K562 (cell line): ENCODE data around the gene CHRM4. TPM values are rescaled to one million over a fixed set of nuclear protein-coding genes. Genes with fewer than 3 reads are reported as not detected.

ENCODE experiments used
- CBFA2T2 ChIP-seq: fragments of 450-650 bp; conservative IDR thresholded peaks from 2 replicates; pipeline ENCODE4 v1.6.1; 2017; ENCODE audit warnings: mild to moderate bottlenecking
- CLOCK ChIP-seq: fragments of 250-450 bp; sonication (Bioruptor Pico); IDR thresholded peaks from 2 replicates; pipeline ENCODE4 v1.4.0; 2020; ENCODE audit warnings: mild to moderate bottlenecking, moderate library complexity, borderline replicate concordance
- CREB1 ChIP-seq, 2 experiments: sonication (generic) in 1 of 2; formaldehyde crosslinking in 1 of 2; IDR thresholded peaks; 2 replicates each; pipeline versions ENCODE4 v1.6.1 to v1.8.0; 2012 to 2022; ENCODE audit warnings: inconsistent platforms in 1 of 2, mild to moderate bottlenecking in 1 of 2, missing genetic modification reagents in 1 of 2, moderate library complexity in 1 of 2
- CREM ChIP-seq: IDR thresholded peaks from 2 replicates; pipeline ENCODE4 v1.6.1; 2014; ENCODE audit warnings: antibody characterized with exemption, low read depth
- FOXP4 ChIP-seq: sonication (generic); formaldehyde crosslinking; IDR thresholded peaks from 2 replicates; pipeline ENCODE4 v1.8.0; 2022; ENCODE audit warnings: mild to moderate bottlenecking, missing genetic modification reagents, borderline replicate concordance
- GABPA ChIP-seq: fragments of 200-800 bp; sonication (Bioruptor generic); conservative IDR thresholded peaks from 2 replicates; pipeline ENCODE4 v1.6.1; 2016; ENCODE audit warnings: low read depth, missing genetic modification characterization, missing compliant biosample characterization
- GABPB1 ChIP-seq: sonication (generic); formaldehyde crosslinking; IDR thresholded peaks from 2 replicates; pipeline ENCODE4 v1.8.0; 2022; ENCODE audit warnings: mild to moderate bottlenecking, missing genetic modification reagents
- KLF10 ChIP-seq: fragments of 250-450 bp; sonication (Bioruptor Pico); IDR thresholded peaks from 2 replicates; pipeline ENCODE4 v1.6.1; 2021; ENCODE audit warnings: matching md5 sums
- LARP7 ChIP-seq: fragments of 450-650 bp; IDR thresholded peaks from 2 replicates; pipeline ENCODE4 v1.6.1; 2016
- MAX ChIP-seq: sonication (generic); formaldehyde crosslinking; IDR thresholded peaks from 2 replicates; pipeline ENCODE4 v1.9.0; 2022; ENCODE audit warnings: mild to moderate bottlenecking, missing genetic modification reagents
- MED1 ChIP-seq: sonication (generic); formaldehyde crosslinking; IDR thresholded peaks from 2 replicates; pipeline ENCODE4 v1.8.1; 2023; ENCODE audit warnings: missing genetic modification reagents, borderline replicate concordance
- MEIS2 ChIP-seq: fragments of 450-650 bp; IDR thresholded peaks from 2 replicates; pipeline ENCODE4 v1.6.1; 2014; ENCODE audit warnings: mild to moderate bottlenecking; ENCODE audit not compliant: partially characterized antibody
- MIER1 ChIP-seq: fragments of 450-650 bp; IDR thresholded peaks from 2 replicates; pipeline ENCODE4 v1.6.1; 2016; ENCODE audit warnings: antibody characterized with exemption, mild to moderate bottlenecking, low read depth
- MYC ChIP-seq, 2 experiments: fragments of 250-450 bp in 1 of 2; sonication (Bioruptor Pico) in 1 of 2; IDR thresholded peaks; 2 replicates each; pipeline versions ENCODE4 v1.5.1 to v1.6.1; 2012 to 2021; ENCODE audit warnings: low read depth in 2 of 2, borderline replicate concordance in 1 of 2, improper control_type of control experiment in 1 of 2, low read length in 1 of 2, mild to moderate bottlenecking in 1 of 2, moderate library complexity in 1 of 2
- NFATC3 ChIP-seq: fragments of 450-650 bp; IDR thresholded peaks from 2 replicates; pipeline ENCODE4 v1.6.1; 2017; ENCODE audit warnings: mild to moderate bottlenecking
- NRF1 ChIP-seq, 2 experiments: fragments of 450-650 bp; IDR thresholded peaks in 1 of 2; conservative IDR thresholded peaks in 1 of 2; 2 replicates each; pipeline ENCODE4 v1.6.1; 2014; ENCODE audit warnings: mild to moderate bottlenecking in 2 of 2
- SMAD1 ChIP-seq: fragments of 150-350 bp; IDR thresholded peaks from 2 replicates; pipeline ENCODE4 v1.6.1; 2014; ENCODE audit warnings: low read length, low read depth; ENCODE audit not compliant: partially characterized antibody
- SREBF2 ChIP-seq: sonication (generic); formaldehyde crosslinking; IDR thresholded peaks from 2 replicates; pipeline ENCODE4 v1.4.0; 2020; ENCODE audit warnings: mild to moderate bottlenecking, missing genetic modification reagents
- ZNF165 ChIP-seq: fragments of 250-450 bp; sonication (Bioruptor Pico); IDR thresholded peaks from 2 replicates; pipeline ENCODE4 v1.4.0; 2020; ENCODE audit warnings: borderline replicate concordance
- ZNF354B ChIP-seq: fragments of 250-450 bp; sonication (Bioruptor Pico); IDR thresholded peaks from 2 replicates; pipeline ENCODE4 v1.4.0; 2020
- ZNF551 ChIP-seq: fragments of 250-450 bp; sonication (Bioruptor Pico); IDR thresholded peaks from 2 replicates; pipeline ENCODE4 v1.5.0; 2021; ENCODE audit warnings: mild to moderate bottlenecking, moderate library complexity
- ZNF764 ChIP-seq: fragments of 250-450 bp; sonication (Bioruptor Pico); IDR thresholded peaks from 2 replicates; pipeline ENCODE4 v1.4.0; 2020; ENCODE audit warnings: low read depth, mild to moderate bottlenecking, moderate library complexity
- ZNF79 ChIP-seq: fragments of 250-450 bp; sonication (Bioruptor Pico); IDR thresholded peaks from 2 replicates; pipeline ENCODE4 v1.4.0; 2020; ENCODE audit warnings: low read depth, mild to moderate bottlenecking, moderate library complexity
- polyA plus RNA-seq, 8 experiments: library from polyadenylated mRNA; depleted of rRNA in 4 of 8; stranded (reverse) in 5 of 8; unstranded in 3 of 8; fragments of >200 nt; fragmentation: Nextera tagmentation in 2 of 8; fragmentation: Illumina TruSeq in 1 of 8; extraction: Ambion mirVana in 2 of 8; extraction: Trizol in 1 of 8; gene quantifications; 2 replicates each; pipeline versions ENCODE4 v1.2.1 to v1.2.3, GENCODE V29; 2011 to 2014; ENCODE audit warnings: inconsistent platforms in 1 of 8, missing spikeins in 1 of 8
- total RNA-seq, 7 experiments: library from RNA; depleted of rRNA in 6 of 7; stranded (reverse); fragments of >200 nt in 6 of 7; fragmentation: Illumina TruSeq in 2 of 7; extraction: Trizol in 2 of 7; gene quantifications; 2 replicates each; pipeline versions ENCODE4 v1.2.1 to v1.2.3, GENCODE V29; 2011 to 2021; ENCODE audit warnings: low replicate concordance in 1 of 7

The CHRM4 gene
- total and polyA plus RNA-seq, 9 of the 15 experiments (the other 6 are each of a cell fraction or from before 2014, with no cell fraction given), result 0.22 to 1.3 (median 0.40) TPM; not detected in 2

- no peak for TF ChIP-seq CLOCK (CRISPR knock-in tag)
- no peak for TF ChIP-seq GABPA
- no peak for TF ChIP-seq LARP7
- no peak for TF ChIP-seq KLF10
- TF ChIP-seq CREB1 (IDR thresholded peaks at IDR 0.05), result peak; percentile 8; the same call in 1 of the 2 replicates
- TF ChIP-seq CREB1 (CRISPR knock-in tag; IDR thresholded peaks at IDR 0.05), result no peak
- no peak for TF ChIP-seq SREBF2 (CRISPR knock-in tag)
- TF ChIP-seq ZNF79 (CRISPR knock-in tag), result no peak
- peak; percentile 68 for TF ChIP-seq GABPB1 (CRISPR knock-in tag)
- no peak for TF ChIP-seq ZNF551 (CRISPR knock-in tag)
- 0 out of 2 replicates have a peak, but pooled peaks have one; percentile 52 for TF ChIP-seq MIER1
- no peak for TF ChIP-seq ZNF354B (CRISPR knock-in tag)
- TF ChIP-seq CREM, result no peak
- TF ChIP-seq NFATC3, result no peak
- TF ChIP-seq FOXP4, result 0 out of 2 replicates have a peak, but pooled peaks have one; percentile 39
- peak; percentile 19 to 29; a peak in 1 of 4 replicates for TF ChIP-seq NRF1 (conservative IDR thresholded peaks at IDR 0.05 in 1 of 2, IDR thresholded peaks at IDR 0.05 in 1 of 2)
- no peak for TF ChIP-seq SMAD1
- TF ChIP-seq ZNF165, result no peak
- TF ChIP-seq ZNF764 (CRISPR knock-in tag), result no peak
- TF ChIP-seq CBFA2T2, result no peak
- TF ChIP-seq MEIS2, result no peak
- peak; percentile 85 for TF ChIP-seq MYC (IDR thresholded peaks at IDR 0.05; ENCODE audit: low read depth, low read length)
- TF ChIP-seq MYC (CRISPR knock-in tag; IDR thresholded peaks at IDR 0.05; ENCODE audit: borderline replicate concordance, low read depth), result 0 out of 2 replicates have a peak, but pooled peaks have one; percentile 32
- TF ChIP-seq MAX (CRISPR knock-in tag), result peak; percentile 75
- no peak for TF ChIP-seq MED1 (CRISPR knock-in tag)
Measured at GRCh38 chr11:46381819-46382645, 9.5 kb downstream of the CHRM4 start (continued).
